ENCODE data around the gene NACC2. TPM values are rescaled to one million over a fixed set of nuclear protein-coding genes. Genes with fewer than 3 reads are reported as not detected.

Gene NACC2
- total and polyA plus RNA-seq, 8 donors = 3.6 to 29.5 (median 5.5) TPM

DNA sequence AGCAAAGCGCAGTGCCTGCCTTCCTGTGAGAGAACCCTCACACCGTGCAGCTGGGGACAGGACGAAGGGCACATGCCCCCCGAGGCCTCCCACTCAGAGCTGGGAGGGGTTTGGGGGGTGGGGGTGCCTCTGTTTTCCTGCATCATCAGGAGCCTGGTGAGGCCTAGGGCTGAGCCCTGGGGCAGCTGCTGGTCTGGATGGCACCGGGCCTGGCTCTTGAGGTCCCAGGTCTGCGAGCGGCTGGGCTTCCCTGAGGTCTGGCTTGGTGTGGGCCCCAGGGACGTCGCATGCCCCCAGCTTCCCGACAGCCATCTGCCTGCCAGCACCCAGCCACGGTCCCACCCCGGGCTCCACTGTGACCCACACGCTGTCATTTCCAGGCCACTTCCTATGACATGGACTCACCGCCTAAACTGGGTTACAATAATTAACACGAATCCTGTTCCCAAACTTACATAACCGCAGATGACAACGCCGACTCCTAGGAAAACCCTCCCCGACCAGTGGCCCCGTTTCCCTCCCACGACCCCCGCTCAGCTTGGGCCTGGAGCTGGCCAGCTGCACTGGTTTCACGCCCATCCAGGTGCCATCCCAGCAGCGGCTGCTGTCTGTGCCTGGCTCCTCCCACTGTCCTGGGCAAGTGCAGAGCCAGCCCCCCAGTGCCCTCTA lies 8.7 kb downstream of the NACC2 start:
- TF ChIP-seq, protein P1, sequence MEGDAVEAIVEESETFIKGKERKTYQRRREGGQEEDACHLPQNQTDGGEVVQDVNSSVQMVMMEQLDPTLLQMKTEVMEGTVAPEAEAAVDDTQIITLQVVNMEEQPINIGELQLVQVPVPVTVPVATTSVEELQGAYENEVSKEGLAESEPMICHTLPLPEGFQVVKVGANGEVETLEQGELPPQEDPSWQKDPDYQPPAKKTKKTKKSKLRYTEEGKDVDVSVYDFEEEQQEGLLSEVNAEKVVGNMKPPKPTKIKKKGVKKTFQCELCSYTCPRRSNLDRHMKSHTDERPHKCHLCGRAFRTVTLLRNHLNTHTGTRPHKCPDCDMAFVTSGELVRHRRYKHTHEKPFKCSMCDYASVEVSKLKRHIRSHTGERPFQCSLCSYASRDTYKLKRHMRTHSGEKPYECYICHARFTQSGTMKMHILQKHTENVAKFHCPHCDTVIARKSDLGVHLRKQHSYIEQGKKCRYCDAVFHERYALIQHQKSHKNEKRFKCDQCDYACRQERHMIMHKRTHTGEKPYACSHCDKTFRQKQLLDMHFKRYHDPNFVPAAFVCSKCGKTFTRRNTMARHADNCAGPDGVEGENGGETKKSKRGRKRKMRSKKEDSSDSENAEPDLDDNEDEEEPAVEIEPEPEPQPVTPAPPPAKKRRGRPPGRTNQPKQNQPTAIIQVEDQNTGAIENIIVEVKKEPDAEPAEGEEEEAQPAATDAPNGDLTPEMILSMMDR (IDR thresholded peaks at IDR 0.05) = no peak
- Histone ChIP-seq H3K9me3 (no peaks in the 10 kb centered on the region), H3K4me3 (no peak overlapping the region), H3K27ac (peak overlapping the region in 1 of 2 donors; percentile 41), H3K36me3 (peaks cover 0 to 17% of the 10 kb centered on the region in 2 donors), H3K4me1 (peaks cover 22 to 91% of the 10 kb centered on the region in 2 donors), H3K27me3 (no peaks in the 10 kb centered on the region)
- intact Hi-C loops (cut with DNase I) = no loop called here
- DNase-seq (peak in 2 of 4 donors; percentile 26 to 69), ATAC-seq (peak; percentile 6)

DNA sequence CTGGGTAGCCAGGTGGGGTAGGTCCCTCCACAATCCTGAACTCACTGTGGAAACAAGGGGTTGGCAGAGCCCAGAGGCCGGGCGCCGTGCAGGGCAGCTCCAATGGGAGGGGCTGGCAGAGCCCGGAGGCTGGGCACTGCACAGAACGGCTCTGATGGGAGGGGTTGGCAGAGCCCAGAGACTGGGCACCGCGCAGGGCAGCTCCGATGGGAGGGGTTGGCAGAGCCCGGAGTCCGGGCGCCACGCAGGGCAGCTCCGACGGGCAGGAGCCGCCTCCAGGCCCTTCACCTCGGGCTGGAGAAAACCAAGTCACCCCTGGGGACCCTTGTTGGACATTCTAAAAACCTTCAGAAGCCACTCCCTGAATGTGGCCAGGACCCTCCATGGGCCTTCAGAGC lies 9.3 kb downstream of the NACC2 start:
- Histone ChIP-seq H3K4me3 (no peak overlapping the region), H3K4me1 (peaks cover 19 to 91% of the 10 kb centered on the region in 2 donors)
- intact Hi-C loops (cut with DNase I) = no loop called here

DNA sequence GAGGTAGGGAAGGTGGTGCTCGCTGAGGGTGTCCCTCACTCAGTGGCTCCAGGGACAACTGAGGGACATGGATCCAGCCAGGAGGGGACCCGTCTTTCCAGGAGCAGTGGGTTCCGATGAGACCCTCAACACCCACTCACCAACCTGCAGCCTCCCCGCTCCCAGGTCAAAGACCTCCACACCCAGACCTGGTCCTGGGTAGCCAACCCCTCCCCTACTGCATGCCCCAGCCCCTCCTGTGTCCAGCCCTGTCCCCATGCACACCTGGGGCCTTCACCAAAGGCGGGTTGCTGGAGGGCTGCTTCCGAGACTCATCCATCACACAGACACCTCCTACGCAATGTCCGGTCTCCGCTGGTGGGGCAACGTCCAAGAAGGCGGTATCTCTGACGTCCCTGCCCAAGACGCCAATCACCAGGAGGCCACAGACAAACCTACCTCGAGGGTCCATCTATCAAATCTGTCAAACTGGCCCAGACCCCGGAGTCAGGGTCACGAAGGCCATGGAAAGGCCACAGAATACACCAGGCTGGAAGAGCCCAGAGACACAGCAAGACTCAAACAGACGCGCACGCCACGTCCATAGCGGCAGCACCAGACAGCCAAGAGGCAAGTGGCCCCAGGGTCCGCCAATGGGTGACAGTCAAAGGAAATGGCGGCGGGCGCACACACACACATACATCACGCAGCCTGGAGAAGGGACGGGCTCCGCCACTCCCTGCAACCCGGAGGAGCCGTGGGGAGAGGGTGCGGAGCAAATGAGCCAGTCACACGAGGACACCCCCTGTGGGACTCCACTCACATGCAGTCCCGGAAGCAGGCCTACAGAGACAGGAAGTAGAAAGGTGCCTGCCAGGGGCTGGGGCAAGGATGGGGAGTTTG lies 10.8 kb downstream of the NACC2 start:
- ATAC-seq (no peak), DNase-seq (peak in 1 of 4 donors; percentile 60)
- no peak overlapping the region for H3K27ac ChIP-seq
- no peaks in the 10 kb centered on the region for H3K27me3 ChIP-seq
- no peaks in the 10 kb centered on the region for H3K9me3 ChIP-seq
- peaks cover 0 to 17% of the 10 kb centered on the region in 2 donors for H3K36me3 ChIP-seq
- no peak overlapping the region for H3K4me3 ChIP-seq
- intact Hi-C loops (cut with DNase I) = no loop called here
- TF ChIP-seq, protein P1 (IDR thresholded peaks at IDR 0.05) = no peak
- peaks cover 17 to 91% of the 10 kb centered on the region in 2 donors for H3K4me1 ChIP-seq

More for the DNA sequence above, 9.3 kb downstream of the NACC2 start:
- TF ChIP-seq, protein P1 (IDR thresholded peaks at IDR 0.05) = no peak
- Histone ChIP-seq H3K9me3 (no peaks in the 10 kb centered on the region), H3K36me3 (peaks cover 0 to 17% of the 10 kb centered on the region in 2 donors), H3K27ac (peak overlapping the region in 1 of 2 donors; percentile 41), H3K27me3 (no peaks in the 10 kb centered on the region)
- ATAC-seq = peak; percentile 97
- peak in 2 of 4 donors; percentile 76 to 90 for DNase-seq

DNA sequence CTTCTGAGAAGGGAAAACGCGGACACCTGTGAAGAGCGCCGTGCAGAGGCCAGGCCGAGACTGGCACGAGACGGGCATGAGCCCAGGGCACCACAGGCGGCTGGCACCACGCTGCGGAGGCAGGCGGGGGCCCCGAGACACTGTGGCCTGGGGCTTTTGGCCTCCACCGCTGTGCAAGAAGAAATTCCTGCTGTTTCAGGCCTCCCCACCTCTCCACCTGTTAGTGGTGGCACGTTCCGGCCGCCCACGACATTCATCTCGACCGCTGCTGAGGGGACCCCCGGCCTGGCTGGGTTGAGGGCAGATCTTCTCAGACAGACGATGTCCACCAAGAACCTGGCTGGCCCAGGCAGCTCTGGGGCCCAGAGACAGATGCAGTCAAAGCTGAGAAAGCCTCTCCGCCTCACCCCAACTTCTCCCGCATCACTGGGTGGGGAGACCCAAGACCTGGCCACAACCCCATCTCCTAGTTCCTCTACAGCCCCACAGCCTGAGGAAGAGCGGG lies 11.5 kb downstream of the NACC2 start:
- ATAC-seq = no peak
- peaks cover 0 to 17% of the 10 kb centered on the region in 2 donors for H3K36me3 ChIP-seq
- H3K4me3 ChIP-seq = no peak overlapping the region
- TF ChIP-seq, protein P1 (IDR thresholded peaks at IDR 0.05) = no peak
- DNase-seq = peak in 1 of 4 donors; percentile 71
- no peak overlapping the region for H3K27ac ChIP-seq
- H3K9me3 ChIP-seq = no peaks in the 10 kb centered on the region
- H3K27me3 ChIP-seq = no peaks in the 10 kb centered on the region
- peaks cover 18 to 90% of the 10 kb centered on the region in 2 donors for H3K4me1 ChIP-seq
- intact Hi-C loops (cut with DNase I) = no loop called here

Measured in left lung (tissue), 10 donors.